ENCODE measurements around the gene QSER1.
"Not testable (repeated sequence)": the region's sequence is repeated elsewhere in the genome, so short reads cannot be mapped to it uniquely, and the experiment has no call there.

Gene QSER1

DNA sequence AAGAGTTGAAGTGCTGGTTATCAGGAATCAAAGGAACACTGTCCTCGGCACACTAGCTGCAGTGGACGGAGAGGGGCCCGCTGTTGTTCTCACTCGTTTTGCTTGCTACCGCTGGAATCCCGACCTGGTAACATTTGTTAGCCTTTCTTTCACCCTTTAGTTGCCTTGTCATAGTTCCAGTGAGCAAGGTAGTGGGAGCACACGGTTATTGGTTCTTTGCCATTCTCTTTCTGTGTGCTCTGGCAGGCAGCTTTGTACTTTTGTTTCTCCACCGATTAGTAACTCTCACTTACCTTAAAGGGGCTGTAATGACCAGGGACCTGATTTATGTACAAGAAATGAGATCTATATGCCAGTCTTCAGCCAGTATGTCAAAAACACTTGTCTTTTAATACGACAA is 124.9 kb downstream of the QSER1 start:
- Mint-ChIP-seq H3K4me1 (ENCODE audit: low read depth) (peaks cover 42% of the 10 kb centered on the region), H3K9me3 (no peaks in the 10 kb centered on the region), H3K4me3 (no peak overlapping the region), H3K27ac (no peak overlapping the region), H3K36me3 (ENCODE audit: low read depth) (no peaks in the 10 kb centered on the region), H3K27me3 (peaks cover 24% of the 10 kb centered on the region)
- no peak for DNase-seq

DNA sequence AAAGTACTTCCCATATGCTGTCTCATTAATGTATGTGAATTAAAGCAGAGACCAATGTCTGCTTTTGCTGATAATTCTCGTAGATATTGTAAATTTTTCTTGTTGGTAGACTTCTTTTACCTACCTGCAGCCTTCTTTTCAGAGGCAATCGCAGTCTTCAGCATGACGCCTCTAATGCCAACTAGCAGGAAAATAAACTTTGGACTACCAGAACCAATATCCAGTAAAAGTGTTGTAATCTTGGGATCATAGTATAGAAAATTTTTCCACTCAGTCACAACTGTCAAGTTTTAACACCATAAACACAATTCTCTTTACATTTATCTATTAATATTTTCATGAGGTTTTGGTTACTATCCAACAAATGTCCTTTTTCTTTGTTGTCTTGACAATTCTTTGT is 125.4 kb downstream of the QSER1 start:
- Mint-ChIP-seq H3K36me3 (ENCODE audit: low read depth) (no peaks in the 10 kb centered on the region), H3K9me3 (no peaks in the 10 kb centered on the region), H3K4me3 (no peak overlapping the region), H3K27me3 (peaks cover 24% of the 10 kb centered on the region), H3K4me1 (ENCODE audit: low read depth) (peaks cover 37% of the 10 kb centered on the region), H3K27ac (no peak overlapping the region)
- DNase-seq: no peak

DNA sequence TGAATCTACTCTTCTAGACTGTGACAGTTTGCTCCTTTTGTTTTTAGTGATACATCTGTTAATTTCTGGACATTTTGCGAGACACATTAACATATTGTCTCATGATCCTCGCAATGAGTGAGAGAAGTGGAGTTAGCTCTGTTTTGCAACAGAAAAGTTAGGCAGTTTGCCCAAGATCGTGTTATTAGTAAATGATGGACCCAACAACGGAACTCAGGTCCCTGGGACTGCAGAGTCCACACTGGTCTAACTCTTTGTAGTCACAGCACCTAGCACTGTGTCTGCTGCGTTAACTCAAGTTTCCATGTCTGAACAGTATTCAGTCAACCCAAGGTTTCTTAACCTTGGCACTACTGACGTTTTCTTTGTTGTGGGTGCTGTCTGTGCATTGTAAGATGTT is 126.2 kb downstream of the QSER1 start:
- Mint-ChIP-seq H3K27me3 (peaks cover 24% of the 10 kb centered on the region), H3K4me3 (no peak overlapping the region), H3K36me3 (ENCODE audit: low read depth) (no peaks in the 10 kb centered on the region), H3K9me3 (no peaks in the 10 kb centered on the region), H3K4me1 (ENCODE audit: low read depth) (peaks cover 33% of the 10 kb centered on the region), H3K27ac (no peak overlapping the region)
- no peak for DNase-seq

DNA sequence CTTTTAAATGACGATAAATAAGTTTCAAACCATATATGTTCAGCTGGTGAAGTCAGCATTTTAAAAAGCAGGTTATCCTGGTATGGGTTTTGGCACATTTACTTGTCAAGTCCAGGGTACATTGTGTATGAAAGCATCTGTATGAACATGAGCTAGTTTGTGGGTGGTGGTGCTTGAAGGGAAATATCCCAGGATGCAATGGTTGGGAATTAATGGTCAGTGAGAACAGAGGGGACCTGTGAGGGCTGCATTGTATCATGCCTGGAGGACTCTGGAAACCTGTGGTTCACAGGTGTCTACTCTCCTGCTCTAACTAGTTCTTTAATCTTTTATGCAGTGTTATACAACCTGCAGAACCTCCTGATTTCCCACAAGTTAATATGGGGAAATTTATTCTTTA is 128.9 kb downstream of the QSER1 start:
- peaks cover 18% of the 10 kb centered on the region for H3K27me3 Mint-ChIP-seq

DNA sequence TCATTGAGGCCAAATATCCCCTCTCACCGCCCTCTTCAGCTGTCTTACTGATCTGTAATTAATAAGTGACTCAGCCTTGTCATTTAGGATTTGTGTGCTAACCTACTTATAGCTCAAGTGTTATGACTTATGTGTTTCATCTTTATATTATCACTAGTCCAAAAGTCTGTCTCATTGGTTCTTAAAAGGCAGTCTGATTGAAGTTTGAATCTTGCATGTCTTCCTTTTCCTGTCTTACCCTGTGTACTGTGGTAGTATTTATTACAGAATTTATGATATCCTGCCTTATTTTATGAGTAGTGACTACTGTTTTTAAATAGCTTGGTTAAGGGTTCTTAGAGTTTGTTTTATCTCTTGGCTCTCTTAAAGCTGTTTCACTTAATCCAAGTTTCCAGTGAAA is 129.3 kb downstream of the QSER1 start:
- Mint-ChIP-seq H3K36me3 (ENCODE audit: low read depth) (no peaks in the 10 kb centered on the region), H3K9me3 (no peaks in the 10 kb centered on the region), H3K4me3 (no peak overlapping the region), H3K27ac (no peak overlapping the region), H3K4me1 (ENCODE audit: low read depth) (peaks cover 23% of the 10 kb centered on the region), H3K27me3 (peaks cover 13% of the 10 kb centered on the region)
- no peak for DNase-seq

More for the DNA sequence above, 128.9 kb downstream of the QSER1 start:
- H3K36me3 Mint-ChIP-seq (ENCODE audit: low read depth): no peaks in the 10 kb centered on the region
- H3K9me3 Mint-ChIP-seq: no peaks in the 10 kb centered on the region
- no peak overlapping the region for H3K4me3 Mint-ChIP-seq
- no peak overlapping the region for H3K27ac Mint-ChIP-seq
- DNase-seq: no peak
- H3K4me1 Mint-ChIP-seq (ENCODE audit: low read depth): peaks cover 27% of the 10 kb centered on the region

DNA sequence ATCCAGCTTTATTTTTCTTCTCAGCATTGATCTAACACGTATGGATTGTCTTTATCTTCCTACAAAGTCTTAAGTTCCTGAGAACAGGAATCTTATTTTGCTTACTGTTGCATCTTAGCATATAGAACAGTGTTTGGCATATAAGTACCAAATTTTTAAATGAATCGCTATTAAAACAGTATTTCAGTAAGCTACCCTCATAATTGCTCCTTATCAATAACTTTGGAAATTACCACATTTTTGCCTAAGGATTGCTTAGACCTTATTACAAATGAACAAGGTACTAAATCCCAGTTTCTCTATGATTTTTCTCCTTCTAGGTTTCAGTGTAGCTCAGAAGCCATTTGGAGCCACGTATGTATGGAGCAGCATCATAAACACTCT is 132.7 kb downstream of the QSER1 start:
- no peak for DNase-seq
- Mint-ChIP-seq H3K27me3 (no peaks in the 10 kb centered on the region), H3K9me3 (no peaks in the 10 kb centered on the region), H3K4me3 (no peak overlapping the region), H3K4me1 (ENCODE audit: low read depth) (peaks cover 15% of the 10 kb centered on the region), H3K36me3 (ENCODE audit: low read depth) (no peaks in the 10 kb centered on the region), H3K27ac (no peak overlapping the region)

DNA sequence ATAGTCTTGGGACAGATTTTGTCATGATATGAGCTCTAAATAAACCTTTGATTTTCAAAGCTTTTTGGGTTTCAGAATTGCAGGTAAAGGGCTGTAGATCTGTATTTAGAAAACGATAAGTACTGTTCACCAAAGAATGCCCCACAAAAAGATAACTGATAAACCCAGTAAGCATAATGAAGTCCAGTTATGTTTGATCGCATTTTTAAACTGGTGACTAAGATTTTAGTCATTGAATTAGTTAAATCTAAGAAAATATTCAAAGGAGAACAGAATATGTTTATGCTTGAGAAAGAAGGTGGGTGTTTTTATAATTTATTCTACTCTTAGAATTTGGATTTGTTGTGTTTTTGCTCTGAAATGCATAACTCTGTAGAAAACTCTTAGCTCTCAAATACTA is 134.6 kb downstream of the QSER1 start:
- peaks cover 5% of the 10 kb centered on the region for H3K4me1 Mint-ChIP-seq (ENCODE audit: low read depth)
- DNase-seq: no peak
- no peaks in the 10 kb centered on the region for H3K9me3 Mint-ChIP-seq
- H3K27me3 Mint-ChIP-seq: no peaks in the 10 kb centered on the region
- no peaks in the 10 kb centered on the region for H3K36me3 Mint-ChIP-seq (ENCODE audit: low read depth)
- H3K27ac Mint-ChIP-seq: no peak overlapping the region
- H3K4me3 Mint-ChIP-seq: no peak overlapping the region

DNA sequence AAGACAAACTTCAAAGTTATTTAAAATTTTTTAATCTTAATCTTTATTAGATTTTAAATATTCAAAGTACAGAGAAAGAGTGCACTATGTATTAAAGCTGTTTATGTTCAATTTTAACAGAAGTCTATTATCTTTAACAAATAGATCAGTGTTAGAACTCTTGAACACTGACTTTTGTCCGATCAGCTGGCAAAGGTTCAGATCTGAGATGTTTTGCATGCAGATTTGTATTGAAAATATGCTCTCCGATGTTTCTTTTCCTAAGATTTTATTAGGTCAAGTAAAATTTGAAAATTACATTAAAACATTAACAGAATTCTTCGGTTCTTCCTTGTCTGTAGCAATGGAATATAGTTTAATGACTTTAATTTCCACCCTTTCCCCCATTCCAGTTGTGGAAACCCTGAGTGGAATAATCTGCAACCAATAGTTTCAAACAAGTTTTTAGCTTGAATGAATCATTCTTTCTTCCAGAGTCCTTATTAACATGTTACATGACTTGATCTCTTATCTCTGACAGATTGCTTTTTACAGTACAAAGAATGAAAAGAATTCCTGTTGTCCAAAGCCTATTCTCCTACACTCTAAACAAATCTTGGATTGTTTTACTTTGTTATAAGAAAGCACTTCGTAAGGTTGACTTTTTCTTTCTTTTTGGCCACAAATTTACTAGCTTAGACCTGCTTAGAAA is 135.4 kb downstream of the QSER1 start:
- Mint-ChIP-seq H3K4me3 (no peak overlapping the region), H3K9me3 (no peaks in the 10 kb centered on the region), H3K27ac (no peak overlapping the region), H3K36me3 (ENCODE audit: low read depth) (no peaks in the 10 kb centered on the region), H3K4me1 (ENCODE audit: low read depth) (peaks cover 4% of the 10 kb centered on the region), H3K27me3 (no peaks in the 10 kb centered on the region)
- no peak for DNase-seq

DNA sequence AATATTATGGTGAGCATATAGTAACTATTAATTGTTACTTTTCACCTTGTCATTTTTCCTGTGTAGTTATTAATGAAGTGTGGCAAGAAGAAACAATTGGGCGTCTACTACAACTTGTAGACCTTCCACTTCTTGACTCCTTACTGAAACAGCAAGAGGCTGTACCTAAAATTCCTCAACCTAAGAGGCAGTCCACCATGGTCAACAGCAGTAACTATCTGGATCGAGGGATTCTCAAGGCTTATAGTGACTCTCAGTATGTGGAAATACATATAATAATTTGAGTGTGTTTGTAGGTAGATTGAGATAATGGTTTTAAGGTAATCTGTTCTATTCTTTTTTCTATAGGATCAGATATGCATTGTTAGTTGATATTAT is 135.9 kb downstream of the QSER1 start:
- Mint-ChIP-seq H3K27ac (no peak overlapping the region), H3K9me3 (no peaks in the 10 kb centered on the region), H3K4me1 (ENCODE audit: low read depth) (peaks cover 4% of the 10 kb centered on the region), H3K27me3 (no peaks in the 10 kb centered on the region), H3K4me3 (no peak overlapping the region), H3K36me3 (ENCODE audit: low read depth) (no peaks in the 10 kb centered on the region)
- DNase-seq: no peak

DNA sequence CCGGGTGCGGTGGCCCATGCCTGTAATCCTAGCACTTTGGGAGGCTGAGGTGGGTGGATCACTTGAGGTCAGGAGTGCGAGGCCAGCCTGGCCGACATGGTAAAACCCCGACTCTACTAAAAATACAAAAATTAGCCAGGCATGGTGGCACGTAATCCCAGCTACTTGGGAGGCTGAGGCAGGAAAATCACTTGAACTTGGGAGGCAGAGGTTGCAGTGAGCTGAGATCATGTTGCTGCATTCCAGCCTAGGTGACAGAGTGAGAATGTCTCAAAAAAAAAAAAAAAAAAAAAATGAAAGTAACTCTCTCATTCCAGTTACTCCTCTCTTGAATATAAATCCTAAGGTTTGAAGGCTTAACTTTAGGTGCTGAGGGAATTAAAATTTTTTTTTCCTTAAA is 136.6 kb downstream of the QSER1 start:
- not testable (repeated sequence) for H3K27ac Mint-ChIP-seq; H3K36me3 Mint-ChIP-seq (ENCODE audit: low read depth); H3K4me3 Mint-ChIP-seq; DNase-seq; H3K27me3 Mint-ChIP-seq; H3K4me1 Mint-ChIP-seq (ENCODE audit: low read depth); H3K9me3 Mint-ChIP-seq
